ENCODE measurements around the gene CASP5.

GRCh38 chr11:105003151-105003550 lies 19.8 kb downstream of the CASP5 start:
- TF ChIP-seq CTCF (IDR thresholded peaks at IDR 0.05; ENCODE audit: low read length) (no peak), EZH2 (IDR thresholded peaks at IDR 0.05; ENCODE audit: borderline replicate concordance, low read length) (no peak)
